SK-N-SH (cell line): ENCODE data around the gene TECTB. TPM values are rescaled to one million over a fixed set of nuclear protein-coding genes. Genes with fewer than 3 reads are reported as not detected.

Experiments
- CTCF ChIA-PET: fragments of 300-600, 350-600 bp; formaldehyde crosslinking; extraction: SDS; loops from one replicate; lab custom pipeline; 2021; lab: Yijun Ruan, JAX
- POLR2A ChIA-PET: fragments of 350-600 bp; sonication (Branson Sonifier 250); formaldehyde crosslinking; extraction: SDS; loops from one replicate; lab custom pipeline; 2020; ENCODE audit warnings: antibody characterized with exemption, inconsistent platforms; lab: Yijun Ruan, JAX
- DNase-seq: peaks from one replicate; pipeline ENCODE4 v3.0.0; 2012
- H2AFZ ChIP-seq: fragments of 200-600 bp; sonication (generic); 2 replicates; pipeline ENCODE4 v1.8.1; 2016; ENCODE audit warnings: antibody characterized with exemption, mild to moderate bottlenecking, low read depth
- H3F3A ChIP-seq: fragments of 200-600 bp; sonication (generic); replicated peaks from 2 replicates; pipeline ENCODE3; 2016; ENCODE audit warnings: antibody characterized with exemption, mild to moderate bottlenecking; ENCODE audit not compliant: insufficient read depth
- H3K27ac ChIP-seq, 2 experiments: fragments of 200-500 bp in 1 of 2; fragments of 200-600 bp in 1 of 2; sonication (Bioruptor generic) in 1 of 2; sonication (generic), shearing (Covaris generic) in 1 of 2; 2 replicates each; pipeline versions ENCODE4 v1.5.1 to v1.6.1; 2014 to 2016; ENCODE audit warnings: low read depth in 2 of 2, inconsistent platforms in 1 of 2, low read length in 1 of 2, mild to moderate bottlenecking in 1 of 2, mixed read lengths in 1 of 2
- H3K27me3 ChIP-seq: fragments of 200-600 bp; sonication (generic), shearing (Covaris generic); 2 replicates; pipeline ENCODE4 v1.6.1; 2016; ENCODE audit warnings: mixed run types; ENCODE audit not compliant: insufficient read depth
- H3K36me3 ChIP-seq, 2 experiments: fragments of 200-500 bp in 1 of 2; fragments of 200-600 bp in 1 of 2; sonication (Bioruptor generic) in 1 of 2; sonication (generic) in 1 of 2; replicated peaks in 1 of 2; 2 replicates each; pipeline versions ENCODE3 to v1.5.1; 2014 to 2016; ENCODE audit warnings: low read length in 1 of 2, mild to moderate bottlenecking in 1 of 2; ENCODE audit not compliant: insufficient read depth in 2 of 2, control insufficient read depth in 1 of 2
- H3K4me1 ChIP-seq, 2 experiments: fragments of 200-500 bp in 1 of 2; fragments of 200-600 bp in 1 of 2; sonication (Bioruptor generic) in 1 of 2; sonication (generic), shearing (Covaris generic) in 1 of 2; 2 replicates each; pipeline versions ENCODE4 v1.5.1 to v1.6.1; 2014 to 2016; ENCODE audit warnings: low read depth in 1 of 2, low read length in 1 of 2, mixed run types in 1 of 2; ENCODE audit not compliant: insufficient read depth in 2 of 2, control insufficient read depth in 1 of 2
- H3K4me2 ChIP-seq: fragments of 200-600 bp; sonication (generic), shearing (Covaris generic); 2 replicates; pipeline ENCODE4 v1.6.1; 2017; ENCODE audit warnings: mixed run types
- H3K4me3 ChIP-seq, 2 experiments: fragments of 200-500 bp in 1 of 2; fragments of 200-600 bp in 1 of 2; sonication (Bioruptor generic) in 1 of 2; sonication (generic), shearing (Covaris generic) in 1 of 2; 2 replicates each; pipeline versions ENCODE4 v1.5.1 to v1.8.1; 2014 to 2016; ENCODE audit warnings: low read depth in 2 of 2, inconsistent platforms in 1 of 2, low read length in 1 of 2, mild to moderate bottlenecking in 1 of 2, mixed read lengths in 1 of 2, moderate library complexity in 1 of 2
- H3K79me2 ChIP-seq: fragments of 200-600 bp; sonication (generic); 2 replicates; pipeline ENCODE4 v1.8.1; 2017; ENCODE audit warnings: mild to moderate bottlenecking; ENCODE audit not compliant: insufficient read depth
- H3K9ac ChIP-seq: fragments of 200-600 bp; sonication (generic); 2 replicates; pipeline ENCODE4 v1.6.1; 2017; ENCODE audit warnings: mixed run types
- H3K9me2 ChIP-seq: fragments of 200-600 bp; sonication (generic); 2 replicates; pipeline ENCODE4 v1.6.1; 2017; ENCODE audit warnings: mixed run types
- H3K9me3 ChIP-seq: fragments of 200-600 bp; sonication (generic); 2 replicates; pipeline ENCODE4 v1.6.1; 2017; ENCODE audit warnings: mixed run types, mild to moderate bottlenecking, moderate library complexity
- H4K20me1 ChIP-seq: fragments of 200-600 bp; sonication (generic); 2 replicates; pipeline ENCODE4 v1.6.1; 2017; ENCODE audit warnings: mild to moderate bottlenecking, mixed run types; ENCODE audit not compliant: insufficient read depth
- CHD2 ChIP-seq: fragments of 150-350 bp; IDR thresholded peaks from 2 replicates; pipeline ENCODE4 v1.6.1; 2018; ENCODE audit warnings: low read length; ENCODE audit not compliant: partially characterized antibody
- ELF1 ChIP-seq: IDR thresholded peaks from 2 replicates; pipeline ENCODE4 v1.4.0; 2012
- EP300 ChIP-seq, 2 experiments: IDR thresholded peaks; 2 replicates each; pipeline versions ENCODE4 v1.4.0 to v1.6.1; 2012; ENCODE audit warnings: borderline replicate concordance in 1 of 2, low read depth in 1 of 2, low read length in 1 of 2
- EZH2phosphoT487 ChIP-seq: fragments of 200-600 bp; sonication (generic); IDR thresholded peaks from 2 replicates; pipeline ENCODE4 v1.6.1; 2017; ENCODE audit warnings: low read depth, mixed run types, mild to moderate bottlenecking, antibody characterized with exemption, moderate library complexity, borderline replicate concordance
- FOXJ3 ChIP-seq: sonication (generic); formaldehyde crosslinking; IDR thresholded peaks from 2 replicates; pipeline ENCODE4 v1.5.1; 2020; ENCODE audit warnings: mild to moderate bottlenecking, missing genetic modification reagents
- IRF3 ChIP-seq: fragments of 150-350 bp; IDR thresholded peaks from 2 replicates; pipeline ENCODE4 v1.6.1; 2016; ENCODE audit warnings: mild to moderate bottlenecking, low read depth, low read length
- JUND ChIP-seq: IDR thresholded peaks from 2 replicates; pipeline ENCODE4 v1.4.0; 2012
- MAX ChIP-seq: IDR thresholded peaks from 2 replicates; pipeline ENCODE4 v1.4.0; 2012; ENCODE audit warnings: low read depth
- MEF2A ChIP-seq: IDR thresholded peaks from 2 replicates; pipeline ENCODE4 v1.4.0; 2012; ENCODE audit warnings: low read depth, borderline replicate concordance
- PBX3 ChIP-seq: IDR thresholded peaks from 2 replicates; pipeline ENCODE4; 2012
- POLR2AphosphoS5 ChIP-seq: IDR thresholded peaks from 2 replicates; pipeline ENCODE4 v1.6.1; 2012; ENCODE audit warnings: low read depth, low read length
- RAD21 ChIP-seq: IDR thresholded peaks from 2 replicates; pipeline ENCODE4 v1.6.1; 2012; ENCODE audit warnings: mild to moderate bottlenecking, low read length
- RFX5 ChIP-seq: IDR thresholded peaks from 2 replicates; pipeline ENCODE4 v1.6.1; 2012; ENCODE audit warnings: mild to moderate bottlenecking, improper control_type of control experiment, low read length
- TCF12 ChIP-seq: IDR thresholded peaks from 2 replicates; pipeline ENCODE4 v1.4.0; 2012
- YY1 ChIP-seq: IDR thresholded peaks from 2 replicates; pipeline ENCODE4 v1.4.0; 2012; ENCODE audit warnings: low read depth, mild to moderate bottlenecking
- WGBS: methylation state at CpG from one replicate; pipeline ENCODE4 v1.1.6; 2017; ENCODE audit warnings: low lambda C conversion rate; 5-methylcytosine and 5-hydroxymethylcytosine counted together
- polyA plus RNA-seq, 3 experiments: library from polyadenylated mRNA; depleted of rRNA; stranded (reverse); fragments of >200 nt; gene quantifications; 2 replicates each; pipeline ENCODE4 v1.2.3, GENCODE V29; 2012

TECTB gene
- polyA plus RNA-seq, 1 of the 3 experiments (the other 2 are of a cell fraction), result not detected

- Histone ChIP-seq H2AFZ (no peak overlapping the region), H3K27me3 (no peaks in the 10 kb centered on the region), H3K9me3 (no peaks in the 10 kb centered on the region), H3K79me2 (no peaks in the 10 kb centered on the region), H3K4me2 (no peak overlapping the region), H3F3A (no peaks in the 10 kb centered on the region), H3K4me1 (no peaks in the 10 kb centered on the region), H3K27ac (no peak overlapping the region), H3K9ac (no peak overlapping the region), H3K9me2 (no peaks in the 10 kb centered on the region), H4K20me1 (no peaks in the 10 kb centered on the region), H3K4me3 (no peak overlapping the region), H3K36me3 (no peaks in the 10 kb centered on the region)
- ChIA-PET CTCF (no interaction called here), POLR2A (no interaction called here)
- no peak for DNase-seq
- TF ChIP-seq YY1 (no peak), EP300 (IDR thresholded peaks at IDR 0.05; ENCODE audit: borderline replicate concordance in 1 of 2, low read depth in 1 of 2, low read length in 1 of 2) (no peak), RFX5 (no peak), RAD21 (no peak), EZH2phosphoT487 (no peak), MEF2A (no peak), IRF3 (no peak)
Observed at GRCh38 chr10:112259688-112260087, 23.5 kb upstream of the TECTB start.

GRCh38 chr10:112260831-112261230, 22.4 kb upstream of the TECTB start:
- Histone ChIP-seq H3K9me2 (no peaks in the 10 kb centered on the region), H3K4me2 (no peak overlapping the region), H3K4me1 (peaks cover 0 to 4% of the 10 kb centered on the region in 2 experiments; a peak in 2 of 4 replicates), H3K79me2 (no peaks in the 10 kb centered on the region)
- POLR2A ChIA-PET, result no interaction called here
- TF ChIP-seq RFX5, result no peak
- no peak for TF ChIP-seq MAX
- no peak for TF ChIP-seq CHD2
- no peak for TF ChIP-seq FOXJ3 (CRISPR knock-in tag)
- no peak for TF ChIP-seq EZH2phosphoT487
- TF ChIP-seq PBX3, result no peak
- no peak for TF ChIP-seq TCF12
- no peak for TF ChIP-seq JUND
- no peak for TF ChIP-seq ELF1
- TF ChIP-seq YY1, result no peak
- no peak for TF ChIP-seq POLR2AphosphoS5
- TF ChIP-seq, all 33 proteins: peak for 0
- Histone ChIP-seq H3K27ac (no peak overlapping the region), H3K36me3 (no peaks in the 10 kb centered on the region), H3K27me3 (no peaks in the 10 kb centered on the region), H2AFZ (no peak overlapping the region), H3F3A (no peaks in the 10 kb centered on the region), H3K9ac (no peak overlapping the region), H3K9me3 (no peaks in the 10 kb centered on the region), H3K4me3 (no peak overlapping the region), H4K20me1 (no peaks in the 10 kb centered on the region)
- 17% methylated on average over 5 of the region's 5 CpGs for WGBS
- CTCF ChIA-PET, result no interaction called here
- DNase-seq, result no peak
